HG02588 (cell line): Measurements from ENCODE around the gene ANKRA2.

Experiments
- ATAC-seq: cut with Tn5 transposase; IDR thresholded peaks from one replicate; pipeline ENCODE4 v1.9.1; 2021; ENCODE audit warnings: mild to moderate bottlenecking, moderate library complexity; ENCODE audit not compliant: unreplicated experiment

ANKRA2 gene

GRCh38 chr5:73507062-73507461, 58.4 kb downstream of the ANKRA2 start:
- ATAC-seq, result no peak

DNA sequence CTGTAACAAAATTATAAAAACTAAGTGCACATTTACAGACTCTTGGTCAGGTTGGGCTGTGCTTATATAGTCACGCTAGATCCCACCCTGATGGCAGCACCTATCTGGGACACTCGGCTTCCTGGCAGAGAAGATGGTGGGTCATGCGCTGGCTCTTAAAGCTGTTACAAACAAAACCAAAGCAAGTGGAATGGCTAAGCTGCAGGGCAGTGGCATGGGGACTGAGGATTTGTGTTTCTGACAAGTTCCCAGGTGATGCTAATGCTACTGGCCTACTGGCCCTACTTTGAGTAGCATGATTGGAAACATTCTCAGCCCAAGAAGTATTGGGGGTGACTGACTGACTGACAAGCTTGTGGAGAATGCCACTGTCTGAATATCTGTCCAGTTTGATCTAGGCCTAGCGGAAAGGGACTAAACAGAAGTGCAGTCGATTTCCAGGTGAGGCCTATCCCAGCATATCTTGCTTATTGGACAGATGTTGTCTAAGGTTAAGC, 58.9 kb downstream of the ANKRA2 start:
- ATAC-seq, result no peak
